Measurements from ENCODE around the gene ABCA7. TPM values are rescaled to one million over a fixed set of nuclear protein-coding genes. Genes with fewer than 3 reads are reported as not detected.

The ABCA7 gene
- total RNA-seq, 2 experiments from 2014 or later, result 76.6 to 77.5 TPM

- no peaks in the 10 kb centered on the region for H3K9me3 Mint-ChIP-seq (ENCODE audit: insufficient read depth)
- CTCF ChIA-PET, result interaction anchor here (0.8 to 3.2 kb wide), 7 partner anchors 8 to 175 kb away, joined by 3 to 33 read pairs (median 4); partner anchors contain the start of genes ARHGAP45 and CNN2
- H3K36me3 Mint-ChIP-seq (ENCODE audit: low read depth), result peaks cover 43% of the 10 kb centered on the region
- ATAC-seq (no peak), DNase-seq (no peak)
- POLR2A ChIA-PET, result interaction anchor here (0.7 to 3.7 kb wide), 12 partner anchors 9 to 230 kb away, joined by 3 to 33 read pairs (median 4); partner anchors contain the start of genes ARHGAP45, CIRBP and CNN2
- H3K27ac Mint-ChIP-seq, result peak overlapping the region; percentile 84
- no peaks in the 10 kb centered on the region for H3K27me3 Mint-ChIP-seq (ENCODE audit: low read depth)
- H3K4me1 Mint-ChIP-seq (ENCODE audit: low read depth), result peaks cover 64% of the 10 kb centered on the region
- peak overlapping the region; percentile 96 for H3K4me3 Mint-ChIP-seq
These were observed 795 bp upstream of the ABCA7 start for GRCh38 chr19:1038978-1039645.

GRCh38 chr19:1040476-1041271 lies 767 bp downstream of the ABCA7 start:
- CTCF ChIA-PET, result interaction anchor here (0.8 to 3.2 kb wide), 4 partner anchors 16 to 177 kb away, joined by 3 to 33 read pairs (median 3); partner anchors contain the start of gene ARHGAP45
- ATAC-seq (peak; percentile 62), DNase-seq (peak; percentile 95)
- peak overlapping the region; percentile 84 for H3K27ac Mint-ChIP-seq
- H3K9me3 Mint-ChIP-seq (ENCODE audit: insufficient read depth), result no peaks in the 10 kb centered on the region
- H3K27me3 Mint-ChIP-seq (ENCODE audit: low read depth), result no peaks in the 10 kb centered on the region
- peaks cover 59% of the 10 kb centered on the region for H3K4me1 Mint-ChIP-seq (ENCODE audit: low read depth)
- H3K36me3 Mint-ChIP-seq (ENCODE audit: low read depth), result peaks cover 47% of the 10 kb centered on the region
- POLR2A ChIA-PET, result interaction anchor here (0.5 to 1.3 kb wide), 15 partner anchors 10 to 229 kb away, joined by 3 to 8 read pairs (median 3); partner anchors contain the start of genes ARHGAP45, CIRBP, CNN2 and RNU6-2
- H3K4me3 Mint-ChIP-seq, result peak overlapping the region; percentile 96

DNA sequence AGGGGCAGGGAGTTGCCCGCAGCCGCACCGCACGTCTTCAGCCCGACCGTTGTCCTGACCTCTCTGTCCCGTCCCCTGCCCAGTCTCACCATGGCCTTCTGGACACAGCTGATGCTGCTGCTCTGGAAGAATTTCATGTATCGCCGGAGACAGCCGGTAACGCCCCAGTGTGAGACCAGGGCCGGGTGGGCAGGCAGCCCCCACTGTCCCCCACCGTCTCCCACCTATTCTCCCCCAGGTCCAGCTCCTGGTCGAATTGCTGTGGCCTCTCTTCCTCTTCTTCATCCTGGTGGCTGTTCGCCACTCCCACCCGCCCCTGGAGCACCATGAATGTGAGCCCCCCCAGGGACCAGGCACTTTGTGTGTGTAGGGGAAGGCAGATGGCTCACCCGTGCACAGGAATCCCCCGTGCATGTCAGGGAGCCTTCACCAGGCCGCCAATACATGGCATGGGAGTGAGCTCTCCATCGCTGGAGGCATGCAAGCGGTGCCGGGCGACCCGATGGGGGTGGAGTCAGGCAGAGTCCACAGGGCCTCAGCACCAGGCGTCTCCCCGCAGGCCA lies 1.4 kb downstream of the ABCA7 start:
- ChIA-PET CTCF (interaction anchor here (0.8 to 3.2 kb wide), 3 partner anchors 15 to 177 kb away, joined by 3 to 33 read pairs (median 3); partner anchors contain the start of gene ARHGAP45), POLR2A (interaction anchor here (0.6 to 1.0 kb wide), 7 partner anchors 14 to 132 kb away, joined by 3 to 8 read pairs (median 3); partner anchors contain the start of genes ARHGAP45 and RNU6-2)
- H3K4me3 Mint-ChIP-seq, result peak overlapping the region; percentile 96
- DNase-seq (no peak), ATAC-seq (no peak)
- H3K4me1 Mint-ChIP-seq (ENCODE audit: low read depth), result peaks cover 52% of the 10 kb centered on the region
- H3K9me3 Mint-ChIP-seq (ENCODE audit: insufficient read depth), result no peaks in the 10 kb centered on the region
- peaks cover 47% of the 10 kb centered on the region for H3K36me3 Mint-ChIP-seq (ENCODE audit: low read depth)
- H3K27ac Mint-ChIP-seq, result peak overlapping the region; percentile 84
- H3K27me3 Mint-ChIP-seq (ENCODE audit: low read depth), result no peaks in the 10 kb centered on the region

- no peak overlapping the region for H3K27ac Mint-ChIP-seq
- CTCF ChIA-PET, result interaction anchor here (1.2 to 3.2 kb wide), 2 partner anchors 22 to 24 kb away, joined by 3 to 33 read pairs; partner anchors contain the start of gene ARHGAP45
- DNase-seq, result no peak
These were observed 2.2 kb downstream of the ABCA7 start for GRCh38 chr19:1041835-1042685.

DNA sequence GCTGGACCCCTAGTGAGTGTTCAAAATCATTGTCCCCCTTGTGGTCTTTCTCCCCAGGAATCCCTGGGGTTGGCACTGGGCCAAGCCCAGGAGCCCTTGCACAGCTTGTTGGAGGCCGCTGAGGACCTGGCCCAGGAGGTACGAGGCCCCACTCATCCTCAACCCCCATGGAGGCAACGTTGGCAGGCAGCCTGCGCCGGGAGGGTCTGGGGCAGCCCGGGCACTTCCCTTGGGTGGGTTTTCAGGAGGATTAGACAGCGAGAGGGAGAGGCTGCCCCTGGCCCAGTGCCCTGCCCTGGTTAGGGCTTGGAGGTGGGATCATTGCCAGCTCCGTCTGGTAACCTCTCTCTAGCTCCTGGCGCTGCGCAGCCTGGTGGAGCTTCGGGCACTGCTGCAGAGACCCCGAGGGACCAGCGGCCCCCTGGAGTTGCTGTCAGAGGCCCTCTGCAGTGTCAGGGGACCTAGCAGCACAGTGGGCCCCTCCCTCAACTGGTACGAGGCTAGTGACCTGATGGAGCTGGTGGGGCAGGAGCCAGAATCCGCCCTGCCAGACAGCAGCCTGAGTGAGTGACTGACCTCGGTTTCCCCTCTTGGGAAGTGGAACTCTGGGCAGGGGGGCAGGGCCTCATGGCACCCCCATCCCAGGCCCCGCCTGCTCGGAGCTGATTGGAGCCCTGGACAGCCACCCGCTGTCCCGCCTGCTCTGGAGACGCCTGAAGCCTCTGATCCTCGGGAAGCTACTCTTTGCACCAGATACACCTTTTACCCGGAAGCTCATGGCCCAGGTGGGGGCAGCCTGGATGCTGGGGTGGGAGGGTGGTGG lies 3.0 kb downstream of the ABCA7 start:
- no peak overlapping the region for H3K27ac Mint-ChIP-seq
- H3K4me3 Mint-ChIP-seq, result peak overlapping the region; percentile 15
- ChIA-PET CTCF (interaction anchor here (1.2 kb wide), 1 partner anchor 22 kb away, joined by 3 read pairs; no protein-coding TSS in a partner anchor), POLR2A (interaction anchor here (0.9 to 1.0 kb wide), 2 partner anchors 11 to 15 kb away, joined by 3 read pairs; no protein-coding TSS in a partner anchor)
- DNase-seq, result no peak
- peaks cover 38% of the 10 kb centered on the region for H3K4me1 Mint-ChIP-seq (ENCODE audit: low read depth)
- peaks cover 43% of the 10 kb centered on the region for H3K36me3 Mint-ChIP-seq (ENCODE audit: low read depth)
- H3K27me3 Mint-ChIP-seq (ENCODE audit: low read depth), result no peaks in the 10 kb centered on the region
- ATAC-seq, result no peak
- no peaks in the 10 kb centered on the region for H3K9me3 Mint-ChIP-seq (ENCODE audit: insufficient read depth)

More at GRCh38 chr19:1041835-1042685, 2.2 kb downstream of the ABCA7 start:
- H3K4me1 Mint-ChIP-seq (ENCODE audit: low read depth), result peaks cover 46% of the 10 kb centered on the region
- no peak for ATAC-seq
- peaks cover 48% of the 10 kb centered on the region for H3K36me3 Mint-ChIP-seq (ENCODE audit: low read depth)
- peak overlapping the region; percentile 15 for H3K4me3 Mint-ChIP-seq
- H3K27me3 Mint-ChIP-seq (ENCODE audit: low read depth), result no peaks in the 10 kb centered on the region
- H3K9me3 Mint-ChIP-seq (ENCODE audit: insufficient read depth), result no peaks in the 10 kb centered on the region
- POLR2A ChIA-PET, result interaction anchor here (0.9 to 1.0 kb wide), 4 partner anchors 14 to 133 kb away, joined by 3 to 7 read pairs (median 3); partner anchors contain the start of gene RNU6-2

GRCh38 chr19:1045247-1045603 lies 5.3 kb downstream of the ABCA7 start:
- POLR2A ChIA-PET, result no interaction called here
- H3K9me3 Mint-ChIP-seq (ENCODE audit: insufficient read depth), result no peaks in the 10 kb centered on the region

DNA sequence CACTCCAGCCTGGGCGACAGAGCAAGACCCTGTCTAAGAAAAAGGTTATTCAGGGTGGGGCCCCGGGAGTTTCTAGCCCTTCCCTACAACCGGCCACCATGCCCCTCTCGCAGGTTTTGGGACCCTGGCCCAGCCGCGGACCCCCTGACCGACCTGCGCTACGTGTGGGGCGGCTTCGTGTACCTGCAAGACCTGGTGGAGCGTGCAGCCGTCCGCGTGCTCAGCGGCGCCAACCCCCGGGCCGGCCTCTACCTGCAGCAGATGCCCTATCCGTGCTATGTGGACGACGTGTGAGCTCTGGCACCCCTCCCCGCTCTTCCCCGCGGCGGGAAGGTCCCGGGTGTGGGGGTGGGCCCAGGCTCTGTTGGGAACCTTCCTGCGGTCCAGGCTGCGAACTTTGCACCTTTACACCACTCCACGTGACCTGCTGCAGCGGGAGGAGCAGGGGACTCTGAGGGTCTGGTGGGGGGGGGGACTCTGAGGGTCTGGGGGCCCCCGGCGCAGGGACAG lies 6.3 kb downstream of the ABCA7 start:
- peaks cover 28% of the 10 kb centered on the region for H3K36me3 Mint-ChIP-seq (ENCODE audit: low read depth)
- H3K4me3 Mint-ChIP-seq, result no peak overlapping the region
- CTCF ChIA-PET, result interaction anchor here (1.2 kb wide), 1 partner anchor 12 kb away, joined by 4 read pairs; no protein-coding TSS in a partner anchor
- no peaks in the 10 kb centered on the region for H3K27me3 Mint-ChIP-seq (ENCODE audit: low read depth)
- H3K9me3 Mint-ChIP-seq (ENCODE audit: insufficient read depth), result no peaks in the 10 kb centered on the region
- no peak for DNase-seq
- no peak for ATAC-seq
- H3K4me1 Mint-ChIP-seq (ENCODE audit: low read depth), result peaks cover 12% of the 10 kb centered on the region
- no peak overlapping the region for H3K27ac Mint-ChIP-seq
- POLR2A ChIA-PET, result no interaction called here

More at GRCh38 chr19:1045247-1045603, 5.3 kb downstream of the ABCA7 start:
- DNase-seq, result peak; percentile 75
- ATAC-seq, result peak; percentile 69
- Mint-ChIP-seq H3K4me3 (no peak overlapping the region), H3K36me3 (ENCODE audit: low read depth) (peaks cover 28% of the 10 kb centered on the region), H3K4me1 (ENCODE audit: low read depth) (peaks cover 19% of the 10 kb centered on the region), H3K27ac (no peak overlapping the region), H3K27me3 (ENCODE audit: low read depth) (no peaks in the 10 kb centered on the region)
- CTCF ChIA-PET, result interaction anchor here (1.2 kb wide), 1 partner anchor 13 kb away, joined by 4 read pairs; no protein-coding TSS in a partner anchor

GRCh38 chr19:1046836-1047695 lies 7.2 kb downstream of the ABCA7 start:
- ATAC-seq (no peak), DNase-seq (no peak)
- Mint-ChIP-seq H3K27ac (no peak overlapping the region), H3K4me3 (no peak overlapping the region), H3K27me3 (ENCODE audit: low read depth) (no peaks in the 10 kb centered on the region), H3K36me3 (ENCODE audit: low read depth) (peaks cover 32% of the 10 kb centered on the region), H3K9me3 (ENCODE audit: insufficient read depth) (no peaks in the 10 kb centered on the region), H3K4me1 (ENCODE audit: low read depth) (peaks cover 11% of the 10 kb centered on the region)
- ChIA-PET CTCF (no interaction called here), POLR2A (interaction anchor here (0.8 kb wide), 1 partner anchor 16 kb away, joined by 3 read pairs; no protein-coding TSS in a partner anchor)

GRCh38 chr19:1047696-1048147 lies 7.8 kb downstream of the ABCA7 start:
- ATAC-seq, result no peak
- CTCF ChIA-PET, result no interaction called here
- no peaks in the 10 kb centered on the region for H3K9me3 Mint-ChIP-seq (ENCODE audit: insufficient read depth)

More at GRCh38 chr19:1047696-1048147, 7.8 kb downstream of the ABCA7 start:
- H3K4me1 Mint-ChIP-seq (ENCODE audit: low read depth), result peaks cover 8% of the 10 kb centered on the region
- POLR2A ChIA-PET, result interaction anchor here (0.6 to 1.4 kb wide), 3 partner anchors 10 to 28 kb away, joined by 3 to 4 read pairs (median 3); no protein-coding TSS in a partner anchor
- H3K27ac Mint-ChIP-seq, result no peak overlapping the region
- no peak for DNase-seq
- H3K36me3 Mint-ChIP-seq (ENCODE audit: low read depth), result peaks cover 32% of the 10 kb centered on the region
- no peaks in the 10 kb centered on the region for H3K27me3 Mint-ChIP-seq (ENCODE audit: low read depth)
- no peak overlapping the region for H3K4me3 Mint-ChIP-seq
